HG03039 (cell line): ENCODE measurements around the gene AFP.
"Not testable (repeated sequence)": the region's sequence is repeated elsewhere in the genome, so short reads cannot be mapped to it uniquely, and the experiment has no call there.

ENCODE experiments used
- ATAC-seq: cut with Tn5 transposase; IDR thresholded peaks from one replicate; pipeline ENCODE4 v1.9.1; 2021; ENCODE audit warnings: mild to moderate bottlenecking, moderate library complexity; ENCODE audit not compliant: unreplicated experiment

Gene AFP

DNA sequence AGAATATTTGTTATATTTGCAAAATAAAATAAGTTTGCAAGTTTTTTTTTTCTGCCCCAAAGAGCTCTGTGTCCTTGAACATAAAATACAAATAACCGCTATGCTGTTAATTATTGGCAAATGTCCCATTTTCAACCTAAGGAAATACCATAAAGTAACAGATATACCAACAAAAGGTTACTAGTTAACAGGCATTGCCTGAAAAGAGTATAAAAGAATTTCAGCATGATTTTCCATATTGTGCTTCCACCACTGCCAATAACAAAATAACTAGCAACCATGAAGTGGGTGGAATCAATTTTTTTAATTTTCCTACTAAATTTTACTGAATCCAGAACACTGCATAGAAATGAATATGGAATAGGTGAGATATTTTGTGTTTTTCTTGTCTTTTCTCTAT lies at the start of gene AFP:
Gene AFP, plus strand, starts transcription at position 238 of the 400 bp plus-strand sequence. Its CDS starts 42 bp downstream, at position 280.
- no peak for ATAC-seq

DNA sequence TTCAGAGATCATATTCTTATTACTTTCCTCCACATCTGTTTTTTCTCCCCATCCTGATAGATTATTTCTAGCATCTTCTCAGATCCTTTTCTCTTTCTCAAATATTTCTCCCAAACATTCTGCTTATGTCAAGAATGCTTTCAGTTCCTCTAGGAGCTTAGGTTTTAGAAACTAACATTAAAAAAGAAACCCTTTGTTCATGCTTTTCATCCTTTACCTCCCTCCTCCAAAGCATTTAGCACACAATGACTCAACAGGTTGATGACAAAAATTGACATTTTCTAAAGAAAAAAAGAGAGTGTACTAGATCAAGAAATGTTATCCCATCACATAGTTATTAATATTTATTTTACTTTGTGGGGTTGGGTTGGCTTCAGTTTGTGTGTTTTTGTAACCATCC lies 48.5 kb upstream of the AFP start:
- no peak for ATAC-seq

DNA sequence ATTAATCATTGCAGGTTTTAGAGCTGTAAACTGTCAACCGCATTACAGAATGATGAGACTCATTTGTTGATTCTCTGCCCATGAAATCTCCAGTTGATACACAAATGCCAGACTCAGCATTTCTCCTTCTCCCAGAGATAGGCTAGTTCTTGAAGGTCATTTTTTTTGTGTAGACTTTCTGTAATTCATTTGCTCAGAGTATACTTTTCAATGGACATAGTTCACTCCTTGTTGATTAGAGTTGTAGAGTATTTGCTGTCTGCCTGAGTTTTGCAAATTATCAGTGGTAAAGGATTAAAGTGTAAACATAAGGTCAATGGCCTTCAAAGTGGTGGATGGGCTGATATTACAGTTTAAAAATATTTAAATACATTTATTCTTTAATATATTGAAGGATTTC lies 47.1 kb upstream of the AFP start:
- no peak for ATAC-seq

DNA sequence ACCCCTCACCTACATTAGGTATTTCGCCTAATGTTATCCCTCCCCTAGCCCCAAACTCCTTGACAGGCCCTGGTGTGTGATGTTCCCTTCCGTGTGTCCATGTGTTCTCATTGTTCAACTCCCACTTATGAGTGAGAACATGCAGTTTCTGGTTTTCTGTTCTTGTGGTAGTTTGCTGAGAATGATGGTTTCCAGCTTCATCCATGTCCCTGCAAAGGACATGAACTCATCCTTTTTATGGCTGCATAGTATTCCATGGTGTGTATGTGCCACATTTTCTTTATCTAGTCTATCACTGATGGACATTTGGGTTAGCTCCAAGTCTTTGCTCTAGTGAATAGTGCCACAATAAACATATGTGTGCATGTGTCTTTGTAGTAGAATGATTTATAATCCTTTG lies 46.4 kb upstream of the AFP start:
- not testable (repeated sequence) for ATAC-seq

DNA sequence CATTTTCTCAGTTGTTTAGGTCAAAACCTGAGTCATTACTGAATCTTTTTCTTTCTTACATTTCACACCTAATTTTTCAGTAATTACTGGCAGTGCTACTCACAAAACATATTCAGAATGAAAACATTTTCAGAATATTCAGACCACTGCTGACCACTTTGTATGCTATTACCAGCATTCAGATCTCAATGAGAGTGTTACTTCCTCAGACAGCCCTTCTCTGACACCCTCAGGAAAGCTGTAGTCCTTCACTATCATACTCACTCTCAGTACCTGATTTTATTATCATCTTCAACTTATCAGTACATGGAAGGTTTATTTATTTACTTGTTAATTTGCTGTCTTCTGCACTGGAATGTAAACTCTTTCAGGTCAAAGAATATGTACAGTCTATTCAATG lies 44.2 kb upstream of the AFP start:
- ATAC-seq, result no peak

DNA sequence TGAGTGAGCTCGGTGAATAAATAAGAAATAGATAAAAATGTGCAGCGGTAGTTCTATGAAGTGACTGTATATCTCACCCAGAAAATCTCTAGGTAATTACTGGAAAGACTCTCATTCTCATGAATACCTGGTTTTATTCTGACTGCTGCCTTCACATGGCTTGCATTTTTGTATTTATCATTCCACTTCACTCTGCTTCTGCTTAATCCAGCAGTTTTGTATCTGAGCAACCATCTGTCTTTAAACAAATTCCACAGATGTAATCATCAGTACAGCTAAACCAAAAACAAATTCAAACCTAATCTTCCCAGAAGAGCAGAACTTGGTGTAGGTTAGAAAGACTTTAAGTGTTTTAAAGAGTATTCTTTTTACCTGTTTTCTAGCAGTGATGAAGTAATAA lies 43.1 kb upstream of the AFP start:
- ATAC-seq, result no peak

DNA sequence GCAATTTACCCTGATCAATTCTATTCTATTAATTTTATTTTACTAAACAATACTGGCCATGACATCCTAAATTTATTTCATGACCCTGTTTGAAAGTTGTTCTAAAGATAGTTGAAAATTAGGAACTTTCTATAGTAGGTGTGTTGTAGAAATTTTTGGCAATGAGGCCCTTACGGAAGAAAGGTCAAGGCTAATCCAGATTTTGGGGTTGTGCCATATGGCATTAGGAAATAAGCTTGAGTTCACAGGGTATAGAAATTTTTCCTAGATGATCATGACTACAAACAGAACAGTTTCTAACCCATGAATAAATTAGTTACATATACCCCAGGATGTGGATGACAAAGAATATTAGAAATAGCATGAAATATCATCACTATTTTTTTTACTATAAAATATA lies 39.7 kb upstream of the AFP start:
- ATAC-seq, result no peak

DNA sequence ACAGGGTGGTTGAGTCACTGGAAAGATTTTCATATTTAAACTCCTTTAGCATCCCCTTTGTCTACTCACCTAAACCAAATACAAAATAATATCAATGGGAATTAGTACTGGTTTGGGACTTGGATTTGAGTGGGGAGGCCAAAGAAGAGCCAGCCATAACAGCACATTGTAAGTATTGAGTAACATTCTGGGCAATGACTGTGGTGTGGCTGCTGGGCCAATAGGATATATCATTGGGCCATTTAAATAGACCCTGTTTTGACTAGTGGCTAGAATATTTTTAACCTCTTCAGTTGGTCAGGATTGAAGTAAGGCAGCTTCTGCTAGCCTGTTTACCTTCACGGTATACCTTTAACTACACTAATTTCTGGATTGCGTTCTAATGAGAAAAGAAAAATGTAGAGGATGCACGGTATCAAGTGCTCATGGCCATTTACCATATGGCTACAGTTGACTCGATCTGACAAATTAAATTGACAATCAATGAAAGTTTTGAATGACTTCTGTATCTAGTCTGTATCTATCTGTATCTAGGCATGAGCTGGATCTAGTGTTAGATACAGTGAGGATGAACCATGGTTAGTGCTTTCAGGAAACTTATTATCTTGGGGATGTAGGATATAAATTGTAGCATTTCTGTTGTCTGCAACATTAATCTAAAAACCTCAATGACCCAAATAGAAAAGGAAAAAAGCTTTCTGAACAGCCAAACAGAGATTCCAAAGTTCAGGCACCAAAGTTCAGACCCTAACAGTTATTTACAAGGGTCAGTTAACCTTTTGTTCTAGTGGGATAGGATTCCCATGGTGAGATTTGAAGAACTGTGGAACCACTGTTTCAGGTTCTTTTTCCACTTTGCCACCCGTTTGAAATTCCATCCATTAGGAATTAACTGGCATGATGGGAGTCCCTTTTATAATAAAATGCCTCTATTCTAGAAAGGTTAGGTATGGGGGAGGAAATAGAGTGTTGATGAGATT lies 38.7 kb upstream of the AFP start:
- ATAC-seq, result no peak

DNA sequence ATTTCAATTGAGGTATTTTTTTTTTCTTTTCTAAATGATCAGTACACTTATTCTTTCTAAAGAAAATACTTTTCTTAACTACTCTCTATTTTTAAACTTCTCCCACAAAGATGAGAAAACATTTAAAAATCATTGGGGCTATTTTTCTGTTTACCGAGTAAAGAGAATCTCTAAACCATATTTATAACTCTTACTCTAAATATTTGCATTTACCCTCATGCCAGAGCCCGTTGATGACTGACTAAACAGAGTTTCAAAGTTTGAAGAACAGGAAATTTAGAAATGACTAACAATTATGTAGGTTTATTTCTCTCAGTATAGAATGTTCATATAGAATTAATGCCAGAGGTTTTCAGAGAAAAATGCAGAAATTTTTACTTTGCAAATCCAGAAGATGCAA lies 34.6 kb upstream of the AFP start:
- ATAC-seq, result no peak

DNA sequence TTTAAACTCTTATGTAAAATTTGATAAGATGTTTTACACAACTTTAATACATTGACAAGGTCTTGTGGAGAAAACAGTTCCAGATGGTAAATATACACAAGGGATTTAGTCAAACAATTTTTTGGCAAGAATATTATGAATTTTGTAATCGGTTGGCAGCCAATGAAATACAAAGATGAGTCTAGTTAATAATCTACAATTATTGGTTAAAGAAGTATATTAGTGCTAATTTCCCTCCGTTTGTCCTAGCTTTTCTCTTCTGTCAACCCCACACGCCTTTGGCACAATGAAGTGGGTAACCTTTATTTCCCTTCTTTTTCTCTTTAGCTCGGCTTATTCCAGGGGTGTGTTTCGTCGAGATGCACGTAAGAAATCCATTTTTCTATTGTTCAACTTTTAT lies 32.0 kb upstream of the AFP start, which contains the start of gene ALB:
Gene ALB, plus strand, starts transcription at position 246 of the 400 bp plus-strand sequence. Its CDS starts 41 bp downstream, at position 287.
- no peak for ATAC-seq

DNA sequence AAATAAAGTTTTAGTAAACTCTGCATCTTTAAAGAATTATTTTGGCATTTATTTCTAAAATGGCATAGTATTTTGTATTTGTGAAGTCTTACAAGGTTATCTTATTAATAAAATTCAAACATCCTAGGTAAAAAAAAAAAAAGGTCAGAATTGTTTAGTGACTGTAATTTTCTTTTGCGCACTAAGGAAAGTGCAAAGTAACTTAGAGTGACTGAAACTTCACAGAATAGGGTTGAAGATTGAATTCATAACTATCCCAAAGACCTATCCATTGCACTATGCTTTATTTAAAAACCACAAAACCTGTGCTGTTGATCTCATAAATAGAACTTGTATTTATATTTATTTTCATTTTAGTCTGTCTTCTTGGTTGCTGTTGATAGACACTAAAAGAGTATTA lies 31.6 kb upstream of the AFP start:
- ATAC-seq, result no peak

DNA sequence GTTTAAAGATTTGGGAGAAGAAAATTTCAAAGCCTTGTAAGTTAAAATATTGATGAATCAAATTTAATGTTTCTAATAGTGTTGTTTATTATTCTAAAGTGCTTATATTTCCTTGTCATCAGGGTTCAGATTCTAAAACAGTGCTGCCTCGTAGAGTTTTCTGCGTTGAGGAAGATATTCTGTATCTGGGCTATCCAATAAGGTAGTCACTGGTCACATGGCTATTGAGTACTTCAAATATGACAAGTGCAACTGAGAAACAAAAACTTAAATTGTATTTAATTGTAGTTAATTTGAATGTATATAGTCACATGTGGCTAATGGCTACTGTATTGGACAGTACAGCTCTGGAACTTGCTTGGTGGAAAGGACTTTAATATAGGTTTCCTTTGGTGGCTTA lies 30.9 kb upstream of the AFP start:
- ATAC-seq, result no peak

DNA sequence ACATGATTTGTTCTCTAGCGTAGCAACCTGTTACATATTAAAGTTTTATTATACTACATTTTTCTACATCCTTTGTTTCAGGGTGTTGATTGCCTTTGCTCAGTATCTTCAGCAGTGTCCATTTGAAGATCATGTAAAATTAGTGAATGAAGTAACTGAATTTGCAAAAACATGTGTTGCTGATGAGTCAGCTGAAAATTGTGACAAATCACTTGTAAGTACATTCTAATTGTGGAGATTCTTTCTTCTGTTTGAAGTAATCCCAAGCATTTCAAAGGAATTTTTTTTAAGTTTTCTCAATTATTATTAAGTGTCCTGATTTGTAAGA lies 29.5 kb upstream of the AFP start:
- ATAC-seq, result no peak

DNA sequence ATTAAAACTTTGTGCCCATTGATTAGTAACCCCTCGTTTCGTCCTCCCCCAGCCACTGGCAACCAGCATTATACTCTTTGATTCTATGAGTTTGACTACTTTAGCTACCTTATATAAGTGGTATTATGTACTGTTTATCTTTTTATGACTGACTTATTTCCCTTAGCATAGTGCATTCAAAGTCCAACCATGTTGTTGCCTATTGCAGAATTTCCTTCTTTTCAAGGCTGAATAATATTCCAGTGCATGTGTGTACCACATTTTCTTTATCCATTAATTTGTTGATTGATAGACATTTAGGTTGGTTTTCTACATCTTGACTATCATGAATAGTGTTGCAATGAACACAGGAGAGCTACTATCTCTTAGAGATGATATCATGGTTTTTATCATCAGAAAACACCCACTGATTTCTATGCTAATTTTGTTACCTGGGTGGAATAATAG lies 28.8 kb upstream of the AFP start:
- ATAC-seq, result no peak

DNA sequence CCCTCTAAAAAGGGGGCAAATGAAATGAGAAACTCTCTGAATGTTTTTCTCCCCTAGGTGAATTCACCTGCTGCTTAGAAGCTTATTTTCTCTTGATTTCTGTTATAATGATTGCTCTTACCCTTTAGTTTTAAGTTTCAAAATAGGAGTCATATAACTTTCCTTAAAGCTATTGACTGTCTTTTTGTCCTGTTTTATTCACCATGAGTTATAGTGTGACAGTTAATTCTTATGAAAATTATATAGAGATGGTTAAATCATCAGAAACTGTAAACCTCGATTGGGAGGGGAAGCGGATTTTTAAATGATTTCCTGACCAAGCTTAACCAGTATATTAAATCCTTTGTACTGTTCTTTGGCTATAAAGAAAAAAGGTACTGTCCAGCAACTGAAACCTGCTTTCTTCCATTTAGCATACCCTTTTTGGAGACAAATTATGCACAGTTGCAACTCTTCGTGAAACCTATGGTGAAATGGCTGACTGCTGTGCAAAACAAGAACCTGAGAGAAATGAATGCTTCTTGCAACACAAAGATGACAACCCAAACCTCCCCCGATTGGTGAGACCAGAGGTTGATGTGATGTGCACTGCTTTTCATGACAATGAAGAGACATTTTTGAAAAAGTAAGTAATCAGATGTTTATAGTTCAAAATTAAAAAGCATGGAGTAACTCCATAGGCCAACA lies 27.7 kb upstream of the AFP start:
- no peak for ATAC-seq

DNA sequence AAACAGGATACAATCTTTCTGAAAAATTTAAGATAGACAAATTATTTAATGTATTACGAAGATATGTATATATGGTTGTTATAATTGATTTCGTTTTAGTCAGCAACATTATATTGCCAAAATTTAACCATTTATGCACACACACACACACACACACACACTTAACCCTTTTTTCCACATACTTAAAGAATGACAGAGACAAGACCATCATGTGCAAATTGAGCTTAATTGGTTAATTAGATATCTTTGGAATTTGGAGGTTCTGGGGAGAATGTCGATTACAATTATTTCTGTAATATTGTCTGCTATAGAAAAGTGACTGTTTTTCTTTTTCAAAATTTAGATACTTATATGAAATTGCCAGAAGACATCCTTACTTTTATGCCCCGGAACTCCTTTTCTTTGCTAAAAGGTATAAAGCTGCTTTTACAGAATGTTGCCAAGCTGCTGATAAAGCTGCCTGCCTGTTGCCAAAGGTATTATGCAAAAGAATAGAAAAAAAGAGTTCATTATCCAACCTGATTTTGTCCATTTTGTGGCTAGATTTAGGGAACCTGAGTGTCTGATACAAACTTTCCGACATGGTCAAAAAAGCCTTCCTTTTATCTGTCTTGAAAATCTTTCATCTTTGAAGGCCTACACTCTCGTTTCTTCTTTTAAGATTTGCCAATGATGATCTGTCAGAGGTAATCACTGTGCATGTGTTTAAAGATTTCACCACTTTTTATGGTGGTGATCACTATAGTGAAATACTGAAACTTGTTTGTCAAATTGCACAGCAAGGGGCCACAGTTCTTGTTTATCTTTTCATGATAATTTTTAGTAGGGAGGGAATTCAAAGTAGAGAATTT lies 26.8 kb upstream of the AFP start:
- ATAC-seq, result no peak

DNA sequence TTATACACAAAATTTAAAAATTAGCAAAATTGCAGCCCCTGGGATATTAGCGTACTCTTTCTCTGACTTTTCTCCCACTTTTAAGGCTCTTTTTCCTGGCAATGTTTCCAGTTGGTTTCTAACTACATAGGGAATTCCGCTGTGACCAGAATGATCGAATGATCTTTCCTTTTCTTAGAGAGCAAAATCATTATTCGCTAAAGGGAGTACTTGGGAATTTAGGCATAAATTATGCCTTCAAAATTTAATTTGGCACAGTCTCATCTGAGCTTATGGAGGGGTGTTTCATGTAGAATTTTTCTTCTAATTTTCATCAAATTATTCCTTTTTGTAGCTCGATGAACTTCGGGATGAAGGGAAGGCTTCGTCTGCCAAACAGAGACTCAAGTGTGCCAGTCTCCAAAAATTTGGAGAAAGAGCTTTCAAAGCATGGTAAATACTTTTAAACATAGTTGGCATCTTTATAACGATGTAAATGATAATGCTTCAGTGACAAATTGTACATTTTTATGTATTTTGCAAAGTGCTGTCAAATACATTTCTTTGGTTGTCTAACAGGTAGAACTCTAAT lies 26.0 kb upstream of the AFP start:
- ATAC-seq, result no peak

DNA sequence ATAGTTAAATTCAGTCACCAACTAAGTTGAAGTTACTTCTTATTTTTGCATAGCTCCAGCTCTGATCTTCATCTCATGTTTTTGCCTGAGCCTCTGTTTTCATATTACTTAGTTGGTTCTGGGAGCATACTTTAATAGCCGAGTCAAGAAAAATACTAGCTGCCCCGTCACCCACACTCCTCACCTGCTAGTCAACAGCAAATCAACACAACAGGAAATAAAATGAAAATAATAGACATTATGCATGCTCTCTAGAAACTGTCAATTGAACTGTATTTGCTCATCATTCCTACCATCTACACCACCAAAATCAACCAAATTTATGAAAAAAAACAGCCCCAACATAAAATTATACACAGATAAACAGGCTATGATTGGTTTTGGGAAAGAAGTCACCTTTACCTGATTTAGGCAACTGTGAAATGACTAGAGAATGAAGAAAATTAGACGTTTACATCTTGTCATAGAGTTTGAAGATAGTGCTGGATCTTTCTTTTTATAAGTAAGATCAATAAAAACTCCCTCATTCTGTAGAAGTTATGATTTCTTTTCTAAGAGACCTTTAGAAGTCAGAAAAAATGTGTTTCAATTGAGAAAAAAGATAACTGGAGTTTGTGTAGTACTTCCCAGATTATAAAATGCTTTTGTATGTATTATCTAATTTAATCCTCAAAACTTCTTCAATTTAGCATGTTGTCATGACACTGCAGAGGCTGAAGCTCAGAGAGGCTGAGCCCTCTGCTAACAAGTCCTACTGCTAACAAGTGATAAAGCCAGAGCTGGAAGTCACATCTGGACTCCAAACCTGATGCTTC lies 24.9 kb upstream of the AFP start:
- no peak for ATAC-seq

DNA sequence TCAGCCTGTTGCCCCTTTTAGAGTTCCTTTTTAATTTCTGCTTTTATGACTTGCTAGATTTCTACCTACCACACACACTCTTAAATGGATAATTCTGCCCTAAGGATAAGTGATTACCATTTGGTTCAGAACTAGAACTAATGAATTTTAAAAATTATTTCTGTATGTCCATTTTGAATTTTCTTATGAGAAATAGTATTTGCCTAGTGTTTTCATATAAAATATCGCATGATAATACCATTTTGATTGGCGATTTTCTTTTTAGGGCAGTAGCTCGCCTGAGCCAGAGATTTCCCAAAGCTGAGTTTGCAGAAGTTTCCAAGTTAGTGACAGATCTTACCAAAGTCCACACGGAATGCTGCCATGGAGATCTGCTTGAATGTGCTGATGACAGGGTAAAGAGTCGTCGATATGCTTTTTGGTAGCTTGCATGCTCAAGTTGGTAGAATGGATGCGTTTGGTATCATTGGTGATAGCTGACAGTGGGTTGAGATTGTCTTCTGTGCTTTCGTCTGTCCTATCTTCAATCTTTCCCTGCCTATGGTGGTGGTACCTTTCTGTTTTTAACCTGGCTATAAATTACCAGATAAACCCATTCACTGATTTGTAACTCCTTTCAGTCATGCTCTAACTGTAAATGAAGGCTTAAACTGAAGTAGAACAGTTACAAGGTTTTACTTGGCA lies 24.1 kb upstream of the AFP start:
- no peak for ATAC-seq
